CD4-positive, alpha-beta T cell (primary cell): Measurements from ENCODE around the gene NIN. TPM values are rescaled to one million over a fixed set of nuclear protein-coding genes. Genes with fewer than 3 reads are reported as not detected.
"Not testable (repeated sequence)": the region's sequence is repeated elsewhere in the genome, so short reads cannot be mapped to it uniquely, and the experiment has no call there.

Experiments used
- ATAC-seq: fragments of 200-7000 bp; cut with Tn5 transposase; one replicate; pipeline ENCODE4 v1.10.0; 2022; ENCODE audit warnings: mild to moderate bottlenecking; ENCODE audit not compliant: poor library complexity
- CTCF ChIA-PET: fragments of 350-600 bp; sonication (Branson Sonifier 250); formaldehyde crosslinking; loops from one replicate; lab custom pipeline; 2021; ENCODE audit warnings: antibody characterized with exemption, inconsistent platforms; lab: Charles Lee
- POLR2A ChIA-PET: fragments of 350-600 bp; sonication (Branson Sonifier 250); formaldehyde crosslinking; loops from one replicate; lab custom pipeline; 2021; ENCODE audit warnings: antibody characterized with exemption, inconsistent platforms; lab: Charles Lee
- DNase-seq, 14 experiments: peaks; one replicate each; pipeline ENCODE4 v3.0.0-alpha.2; 2013 to 2020; ENCODE audit warnings: mixed read lengths in 2 of 14
- H3K27ac ChIP-seq, 2 donors: one replicate each; pipeline versions ENCODE4 v1.5.1 to v1.7.0; 2013; ENCODE audit warnings: low read length in 2 of 2, low read depth in 1 of 2, mild to moderate bottlenecking in 1 of 2
- H3K27me3 ChIP-seq, 2 experiments: 1 replicate in 1 of 2; 2 replicates in 1 of 2; pipeline versions ENCODE4 v1.6.1 to v1.7.0; 2013; ENCODE audit warnings: low read length in 2 of 2, control low read depth in 1 of 2, mild to moderate bottlenecking in 1 of 2, moderate library complexity in 1 of 2; ENCODE audit not compliant: insufficient read depth in 2 of 2, control insufficient read depth in 1 of 2
- H3K36me3 ChIP-seq: one replicate; pipeline ENCODE4 v1.6.1; 2013; ENCODE audit warnings: low read length, control low read depth; ENCODE audit not compliant: insufficient read depth
- H3K4me1 ChIP-seq: one replicate; pipeline ENCODE4 v1.6.1; 2013; ENCODE audit warnings: low read length, control low read depth; ENCODE audit not compliant: insufficient read depth
- H3K4me3 ChIP-seq: one replicate; pipeline ENCODE4 v1.5.1; 2013; ENCODE audit warnings: mild to moderate bottlenecking, low read length, moderate library complexity
- H3K9me3 ChIP-seq, 2 experiments: 1 replicate in 1 of 2; 2 replicates in 1 of 2; pipeline versions ENCODE4 v1.6.1 to v1.7.0; 2013; ENCODE audit warnings: low read length in 2 of 2, mild to moderate bottlenecking in 2 of 2, control low read depth in 1 of 2, moderate library complexity in 1 of 2; ENCODE audit not compliant: control insufficient read depth in 1 of 2, insufficient read depth in 1 of 2
- H3K27ac Mint-ChIP-seq: one replicate; pipeline ENCODE4 v1.8.0; 2020; ENCODE audit warnings: mixed read lengths
- H3K27me3 Mint-ChIP-seq: one replicate; pipeline ENCODE4 v1.8.0; 2021; ENCODE audit warnings: mixed read lengths
- H3K36me3 Mint-ChIP-seq: one replicate; pipeline ENCODE4 v1.8.0; 2021; ENCODE audit warnings: low read depth, mixed read lengths
- H3K4me1 Mint-ChIP-seq: one replicate; pipeline ENCODE4 v1.8.0; 2021; ENCODE audit warnings: low read depth, mixed read lengths
- H3K4me3 Mint-ChIP-seq: one replicate; pipeline ENCODE4 v1.8.0; 2020; ENCODE audit warnings: mild to moderate bottlenecking, mixed read lengths
- H3K9me3 Mint-ChIP-seq: one replicate; pipeline ENCODE4 v1.8.0; 2020; ENCODE audit warnings: mixed read lengths
- intact Hi-C, 2 experiments: fragments of 100-400 bp; cut with DNase I in 1 of 2; cut with micrococcal nuclease in 1 of 2; formaldehyde crosslinking; loops; one replicate each; pipeline versions ENCODE4 v1.15.1 to v1.9.0; 2023 to 2025; cut with DNase I, micrococcal nuclease
- total RNA-seq, 174 experiments: library from RNA in 2 of 174; stranded (reverse) in 2 of 174; gene quantifications; one replicate each; pipeline ENCODE4 v1.2.3 and lab custom pipeline; 2021 to 2026
- TF ChIP-seq, protein P1 (sequence below): fragments of 200-600 bp; IDR thresholded peaks from one replicate; pipeline ENCODE4 v1.8.0; 2022; ENCODE audit warnings: antibody characterized with exemption, mild to moderate bottlenecking

Gene NIN
- total RNA-seq, 2 experiments from 2014 or later = 96.8 to 98.5 TPM

DNA sequence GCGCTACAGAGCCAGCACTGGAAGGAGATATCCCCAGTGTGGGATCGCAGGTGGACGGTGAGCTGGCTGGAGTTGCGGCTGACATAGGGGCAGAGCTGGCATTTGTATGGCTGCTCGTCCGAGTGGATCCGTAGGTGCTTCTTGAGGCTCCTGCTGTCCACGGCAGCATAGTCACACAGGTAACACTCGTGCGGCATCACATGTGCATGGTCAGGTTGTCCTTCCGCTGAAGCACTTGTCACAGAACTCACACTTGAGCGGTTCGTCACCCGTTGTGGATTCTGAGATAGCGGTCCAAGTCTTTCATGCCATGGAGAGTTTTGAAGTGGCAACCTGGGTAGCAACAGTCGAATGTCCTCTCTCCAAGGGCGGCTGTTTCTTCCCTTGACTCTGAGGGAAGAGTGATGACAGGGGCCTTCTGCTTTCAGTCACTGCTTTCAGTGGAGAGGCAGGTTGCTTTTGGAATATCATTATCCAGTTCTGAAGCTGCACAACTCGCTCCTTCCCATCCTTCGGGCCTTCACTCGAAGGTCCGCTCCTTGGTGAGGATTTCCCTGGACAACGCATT is 125.9 kb downstream of the NIN start:
- Mint-ChIP-seq H3K27ac (no peak overlapping the region), H3K36me3 (no peaks in the 10 kb centered on the region), H3K4me3 (no peak overlapping the region), H3K27me3 (peaks cover 16% of the 10 kb centered on the region), H3K4me1 (no peaks in the 10 kb centered on the region), H3K9me3 (peaks cover under 1% of the 10 kb centered on the region)
- H3K27ac ChIP-seq = no peak overlapping the region
- ChIA-PET CTCF (no interaction called here), POLR2A (no interaction called here)
- ATAC-seq (no peak), DNase-seq (no peak)
- TF ChIP-seq, protein P1, sequence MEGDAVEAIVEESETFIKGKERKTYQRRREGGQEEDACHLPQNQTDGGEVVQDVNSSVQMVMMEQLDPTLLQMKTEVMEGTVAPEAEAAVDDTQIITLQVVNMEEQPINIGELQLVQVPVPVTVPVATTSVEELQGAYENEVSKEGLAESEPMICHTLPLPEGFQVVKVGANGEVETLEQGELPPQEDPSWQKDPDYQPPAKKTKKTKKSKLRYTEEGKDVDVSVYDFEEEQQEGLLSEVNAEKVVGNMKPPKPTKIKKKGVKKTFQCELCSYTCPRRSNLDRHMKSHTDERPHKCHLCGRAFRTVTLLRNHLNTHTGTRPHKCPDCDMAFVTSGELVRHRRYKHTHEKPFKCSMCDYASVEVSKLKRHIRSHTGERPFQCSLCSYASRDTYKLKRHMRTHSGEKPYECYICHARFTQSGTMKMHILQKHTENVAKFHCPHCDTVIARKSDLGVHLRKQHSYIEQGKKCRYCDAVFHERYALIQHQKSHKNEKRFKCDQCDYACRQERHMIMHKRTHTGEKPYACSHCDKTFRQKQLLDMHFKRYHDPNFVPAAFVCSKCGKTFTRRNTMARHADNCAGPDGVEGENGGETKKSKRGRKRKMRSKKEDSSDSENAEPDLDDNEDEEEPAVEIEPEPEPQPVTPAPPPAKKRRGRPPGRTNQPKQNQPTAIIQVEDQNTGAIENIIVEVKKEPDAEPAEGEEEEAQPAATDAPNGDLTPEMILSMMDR = no peak
- H3K4me1 ChIP-seq = no peaks in the 10 kb centered on the region
- no peak overlapping the region for H3K4me3 ChIP-seq
- H3K9me3 ChIP-seq = peaks cover 0 to 5% of the 10 kb centered on the region in 2 experiments
- peaks cover 3 to 4% of the 10 kb centered on the region in 2 experiments for H3K27me3 ChIP-seq
- H3K36me3 ChIP-seq = no peaks in the 10 kb centered on the region
- intact Hi-C loops = no loop called here

DNA sequence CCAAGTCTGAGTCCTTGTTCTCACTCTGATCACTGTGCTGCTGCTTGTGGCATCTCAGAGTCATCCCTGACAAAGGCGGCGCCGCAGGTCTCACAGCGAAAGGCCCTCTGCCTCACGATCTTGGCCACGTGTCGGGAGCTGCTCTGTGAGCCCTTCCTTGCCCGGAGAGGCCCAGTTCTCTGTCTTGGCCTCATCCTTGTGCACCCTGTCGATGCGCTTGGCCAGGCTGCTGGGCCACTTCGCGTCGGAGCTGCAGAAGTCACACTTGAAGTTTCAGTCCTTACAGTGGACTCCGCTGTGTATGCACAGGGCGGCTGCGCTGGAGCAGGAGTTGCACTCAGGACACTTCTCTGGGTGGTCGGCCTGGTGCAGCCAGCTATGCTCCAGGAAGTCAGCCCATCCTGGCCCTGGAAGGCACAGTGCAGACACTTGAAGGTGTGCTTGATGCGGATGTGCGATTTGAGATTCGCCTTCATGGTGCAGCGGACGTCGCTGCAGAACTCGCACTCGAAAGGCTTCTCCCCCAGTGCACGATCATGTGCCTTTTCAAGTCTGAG is 126.4 kb downstream of the NIN start:
- Mint-ChIP-seq H3K4me3 (no peak overlapping the region), H3K9me3 (peaks cover 3% of the 10 kb centered on the region), H3K27ac (no peak overlapping the region), H3K27me3 (peaks cover 20% of the 10 kb centered on the region), H3K36me3 (no peaks in the 10 kb centered on the region), H3K4me1 (no peaks in the 10 kb centered on the region)
- CTCF ChIA-PET = interaction anchor here (0.6 kb wide), 1 partner anchor 173 kb away, joined by 3 read pairs; no protein-coding TSS in a partner anchor
- DNase-seq (no peak), ATAC-seq (no peak)
- Histone ChIP-seq H3K36me3 (no peaks in the 10 kb centered on the region), H3K4me1 (no peaks in the 10 kb centered on the region), H3K27ac (no peak overlapping the region), H3K4me3 (no peak overlapping the region), H3K9me3 (peaks cover 0 to 5% of the 10 kb centered on the region in 2 experiments), H3K27me3 (peaks cover 3 to 4% of the 10 kb centered on the region in 2 experiments)
- TF ChIP-seq, protein P1 = no peak
- intact Hi-C loops = no loop called here
- POLR2A ChIA-PET = no interaction called here

DNA sequence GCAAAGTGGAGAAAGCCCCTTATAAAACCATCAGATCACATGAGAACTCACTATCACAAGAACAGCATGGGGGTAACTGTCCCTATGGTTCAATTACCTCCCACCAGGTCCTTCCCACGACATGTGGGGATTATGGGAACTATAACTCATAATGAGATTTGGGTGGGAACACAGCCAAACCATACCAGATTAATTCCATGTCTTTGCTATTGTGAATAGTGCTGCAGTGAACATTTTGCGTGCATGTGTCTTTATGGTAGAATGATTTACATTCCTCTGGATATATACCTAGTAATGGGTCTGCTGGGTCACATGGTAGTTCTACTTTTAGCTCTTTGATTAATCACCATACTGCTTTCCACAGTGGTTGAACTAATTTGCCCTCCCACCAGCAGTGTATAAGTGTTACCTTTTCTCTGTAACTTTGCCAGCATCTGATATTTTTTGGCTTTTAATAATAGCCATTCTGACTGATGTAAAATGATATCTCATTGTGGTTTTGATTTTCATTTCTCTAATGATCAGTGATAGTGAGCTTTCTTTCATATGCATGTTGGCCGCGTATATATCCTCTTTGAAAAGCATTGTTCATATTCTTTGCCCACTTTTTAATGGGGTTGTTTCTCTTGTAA is 133.2 kb downstream of the NIN start:
- POLR2A ChIA-PET = no interaction called here
- H3K36me3 Mint-ChIP-seq = peaks cover 9% of the 10 kb centered on the region
- intact Hi-C loops = no loop called here

DNA sequence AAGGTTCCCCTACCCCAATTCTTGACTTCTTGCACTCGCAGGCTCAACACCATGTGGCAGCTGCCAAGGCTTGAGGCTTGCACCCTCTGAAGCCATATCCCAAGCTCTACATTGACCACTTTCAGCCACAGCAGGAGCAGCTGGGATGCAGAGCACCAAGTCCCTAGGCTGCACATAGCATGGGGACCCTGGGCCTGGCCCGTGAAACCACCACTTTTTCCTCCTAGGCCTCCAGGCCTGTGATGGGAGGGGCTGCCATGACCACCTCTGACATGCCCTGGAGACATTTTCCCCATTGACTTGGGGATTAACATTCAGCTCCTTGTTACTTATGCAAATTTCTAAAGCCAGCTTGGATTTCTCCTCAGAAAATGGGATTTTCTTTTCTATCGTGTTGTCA is 136.7 kb downstream of the NIN start:
- CTCF ChIA-PET, H3K27ac Mint-ChIP-seq, H3K4me1 Mint-ChIP-seq, H3K36me3 Mint-ChIP-seq, H3K27ac ChIP-seq, H3K4me3 ChIP-seq, H3K27me3 Mint-ChIP-seq, H3K4me3 Mint-ChIP-seq, H3K4me1 ChIP-seq, POLR2A ChIA-PET, H3K27me3 ChIP-seq, H3K36me3 ChIP-seq, intact Hi-C loops, ATAC-seq, DNase-seq: not testable (repeated sequence)
- peaks cover 8 to 16% of the 10 kb centered on the region in 2 experiments for H3K9me3 ChIP-seq
- H3K9me3 Mint-ChIP-seq = peaks cover 11% of the 10 kb centered on the region

More for the DNA sequence above, 133.2 kb downstream of the NIN start:
- Histone ChIP-seq H3K4me1 (no peaks in the 10 kb centered on the region), H3K36me3 (no peaks in the 10 kb centered on the region), H3K9me3 (peaks cover 4 to 8% of the 10 kb centered on the region in 2 experiments), H3K27ac (no peak overlapping the region), H3K27me3 (peaks cover 3 to 4% of the 10 kb centered on the region in 2 experiments), H3K4me3 (no peak overlapping the region)
- no peak overlapping the region for H3K4me3 Mint-ChIP-seq
- H3K27me3 Mint-ChIP-seq = peaks cover 16% of the 10 kb centered on the region
- ATAC-seq (no peak), DNase-seq (no peak)
- no peaks in the 10 kb centered on the region for H3K4me1 Mint-ChIP-seq
- CTCF ChIA-PET = interaction anchor here (0.5 kb wide), 1 partner anchor 968 kb away, joined by 4 read pairs; no protein-coding TSS in a partner anchor
- H3K27ac Mint-ChIP-seq = no peak overlapping the region
- peaks cover 8% of the 10 kb centered on the region for H3K9me3 Mint-ChIP-seq
- TF ChIP-seq, protein P1 = no peak
